HG03565 (cell line): ENCODE data around the gene OR12D1.
"Not testable (repeated sequence)": the region's sequence is repeated elsewhere in the genome, so short reads cannot be mapped to it uniquely, and the experiment has no call there.

Experiments used
- ATAC-seq: cut with Tn5 transposase; IDR thresholded peaks from one replicate; pipeline ENCODE4 v1.9.1; 2021; ENCODE audit warnings: mild to moderate bottlenecking, moderate library complexity; ENCODE audit not compliant: unreplicated experiment

OR12D1 gene

GRCh38 chr6:29414588-29414987 is at the start of gene OR12D1:
Gene OR12D1 (plus strand): TSS chr6:29414928.
- ATAC-seq = no peak

GRCh38 chr6:29368765-29369164 is 46.0 kb upstream of the OR12D1 start, which contains the start of gene OR5V1:
Gene OR5V1 (minus strand): TSS chr6:29368865. CDS start chr6:29356195, 12,670 bp downstream.
- no peak for ATAC-seq

- no peak for ATAC-seq
These were observed 39.5 kb upstream of the OR12D1 start, which contains the start of gene OR12D3 for GRCh38 chr6:29375191-29375590. Gene OR12D3 (minus strand): TSS chr6:29375291. CDS start chr6:29375287, 4 bp downstream.

- ATAC-seq = no peak
These were observed 38.7 kb upstream of the OR12D1 start for GRCh38 chr6:29376003-29376402.

GRCh38 chr6:29388533-29388932 is 26.2 kb upstream of the OR12D1 start:
- no peak for ATAC-seq

GRCh38 chr6:29395331-29395730 is 19.4 kb upstream of the OR12D1 start, which contains the start of gene OR12D2:
Gene OR12D2 (plus strand): TSS chr6:29395631. CDS start chr6:29396700, 1,069 bp downstream.
- no peak for ATAC-seq

GRCh38 chr6:29399525-29399924 is 15.2 kb upstream of the OR12D1 start:
- no peak for ATAC-seq

- ATAC-seq = no peak
These were observed 10.9 kb upstream of the OR12D1 start for GRCh38 chr6:29403801-29404200.

- ATAC-seq = no peak
These were observed 4.8 kb downstream of the OR12D1 start for GRCh38 chr6:29419516-29419915.

GRCh38 chr6:29424168-29424567 is 9.4 kb downstream of the OR12D1 start:
- no peak for ATAC-seq

GRCh38 chr6:29424575-29424974 is 9.8 kb downstream of the OR12D1 start:
- ATAC-seq = no peak

- no peak for ATAC-seq
These were observed 10.3 kb downstream of the OR12D1 start for GRCh38 chr6:29425075-29425474.

GRCh38 chr6:29426654-29427053 is 11.9 kb downstream of the OR12D1 start:
- no peak for ATAC-seq

- ATAC-seq = not testable (repeated sequence)
These were observed 22.0 kb downstream of the OR12D1 start for GRCh38 chr6:29436730-29437129.

GRCh38 chr6:29439006-29439405 is 24.3 kb downstream of the OR12D1 start, which contains the start of gene OR10C1:
Gene OR10C1 (plus strand): TSS chr6:29439306. CDS start chr6:29440016, 710 bp downstream.
- no peak for ATAC-seq

- ATAC-seq = no peak
These were observed 28.0 kb downstream of the OR12D1 start for GRCh38 chr6:29442719-29443118.

GRCh38 chr6:29444031-29444430 is 29.3 kb downstream of the OR12D1 start:
- not testable (repeated sequence) for ATAC-seq

GRCh38 chr6:29447670-29448069 is 32.9 kb downstream of the OR12D1 start:
- no peak for ATAC-seq

GRCh38 chr6:29451471-29452193 is 36.9 kb downstream of the OR12D1 start:
- ATAC-seq = no peak

GRCh38 chr6:29456971-29457370 is 42.2 kb downstream of the OR12D1 start, which contains the start of the genes OR11A1 and OR2H1:
Gene OR11A1 (minus strand): TSS chr6:29457071. CDS start chr6:29427641, 29,430 bp downstream.
Gene OR2H1 (plus strand): TSS chr6:29457155. CDS start chr6:29461770, 4,615 bp downstream.
- no peak for ATAC-seq

GRCh38 chr6:29461021-29461814 is 46.5 kb downstream of the OR12D1 start:
- ATAC-seq = no peak
